Stimulated activated CD8-positive, alpha-beta memory T cell treated with anti-CD3 and anti-CD28 coated beads, Interleukin-12 subunit alpha, Interleukin-12 subunit beta, amount 100 ng/mL, for 1 hour (primary cell): ENCODE data around the gene COQ8B.
"Not testable (repeated sequence)": the region's sequence is repeated elsewhere in the genome, so short reads cannot be mapped to it uniquely, and the experiment has no call there.

Experiments
- DNase-seq: peaks from one replicate; pipeline ENCODE4 v3.0.0-alpha.2; 2020; ENCODE audit warnings: low read depth

The COQ8B gene

DNA sequence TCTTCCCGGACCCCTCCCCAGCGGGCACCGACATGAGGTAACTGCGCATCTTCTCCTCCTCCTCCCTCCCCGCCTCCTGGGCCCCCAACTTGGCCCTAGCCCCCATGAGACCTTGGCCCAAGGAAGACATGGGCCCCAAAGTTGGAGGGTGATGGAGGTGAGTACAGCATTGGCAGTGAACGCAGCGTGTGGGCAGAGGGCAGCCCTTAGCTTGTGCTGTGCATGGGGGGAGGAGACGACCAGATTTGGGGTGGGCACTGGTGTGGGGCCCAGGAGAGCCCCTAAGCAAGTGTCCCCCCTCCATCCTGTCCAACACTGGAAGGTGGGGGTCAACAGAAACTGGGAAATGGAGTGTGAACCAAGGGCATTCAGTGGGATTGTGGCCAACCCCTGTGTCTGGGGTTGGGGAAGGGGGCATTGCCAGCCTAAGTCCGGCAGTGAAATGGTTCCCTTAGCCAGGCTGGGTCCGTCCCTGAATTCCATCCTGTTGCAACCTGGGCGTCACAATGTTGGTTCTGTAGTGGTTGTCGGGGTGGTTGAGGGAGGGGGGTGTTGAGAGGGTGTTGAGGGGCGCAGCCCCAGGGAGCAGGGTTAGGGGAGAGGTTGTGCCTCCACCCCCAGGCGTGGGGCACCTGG is 49.8 kb downstream of the COQ8B start:
- no peak for DNase-seq

DNA sequence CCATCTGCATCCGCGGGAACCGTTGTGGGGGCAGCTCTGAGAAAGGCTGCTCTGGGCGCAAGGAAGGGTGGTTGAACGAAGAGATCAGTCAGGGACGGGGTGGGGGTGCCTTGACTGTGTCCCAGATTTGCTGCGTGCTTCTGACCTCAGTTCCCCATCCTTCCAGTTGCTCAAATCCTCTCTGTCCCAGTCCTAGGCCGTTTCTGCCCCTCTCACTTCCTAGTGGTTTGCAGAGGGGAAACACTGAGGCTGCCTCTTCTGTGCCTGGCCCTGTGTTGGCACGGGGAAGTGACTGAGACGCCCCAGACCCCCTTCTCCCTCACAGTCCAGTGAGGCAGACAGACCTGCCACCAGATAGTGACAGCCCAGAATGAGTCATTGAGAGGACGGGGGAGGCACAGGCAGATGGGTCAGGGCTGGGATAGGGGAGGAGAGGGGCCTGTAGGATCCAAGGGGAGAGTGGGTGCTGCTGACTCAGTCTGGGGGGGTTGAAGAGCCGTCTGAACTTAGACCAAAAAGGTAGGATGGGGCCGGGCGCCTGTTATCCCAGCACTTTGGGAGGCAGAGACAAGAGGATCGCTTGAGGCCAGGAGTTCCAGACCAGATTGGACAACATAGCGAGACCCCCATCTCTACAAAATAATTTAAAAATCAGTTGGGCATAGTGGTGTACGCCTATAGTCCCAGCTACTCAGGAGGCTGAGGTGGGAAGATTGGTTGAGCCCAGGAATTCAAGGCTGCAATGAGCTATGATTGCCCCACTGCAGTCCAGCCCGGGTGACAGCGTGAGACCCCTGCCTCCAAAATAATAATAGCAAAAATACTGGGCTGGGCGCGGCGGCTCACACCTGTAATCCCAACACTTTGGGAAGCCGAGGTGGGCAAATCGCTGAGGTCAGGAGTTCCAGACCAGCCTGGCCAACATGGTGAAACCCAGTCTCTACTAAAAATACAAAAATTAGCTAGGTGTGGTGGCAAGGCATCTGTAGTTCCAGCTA is 52.7 kb downstream of the COQ8B start:
- DNase-seq: no peak

DNA sequence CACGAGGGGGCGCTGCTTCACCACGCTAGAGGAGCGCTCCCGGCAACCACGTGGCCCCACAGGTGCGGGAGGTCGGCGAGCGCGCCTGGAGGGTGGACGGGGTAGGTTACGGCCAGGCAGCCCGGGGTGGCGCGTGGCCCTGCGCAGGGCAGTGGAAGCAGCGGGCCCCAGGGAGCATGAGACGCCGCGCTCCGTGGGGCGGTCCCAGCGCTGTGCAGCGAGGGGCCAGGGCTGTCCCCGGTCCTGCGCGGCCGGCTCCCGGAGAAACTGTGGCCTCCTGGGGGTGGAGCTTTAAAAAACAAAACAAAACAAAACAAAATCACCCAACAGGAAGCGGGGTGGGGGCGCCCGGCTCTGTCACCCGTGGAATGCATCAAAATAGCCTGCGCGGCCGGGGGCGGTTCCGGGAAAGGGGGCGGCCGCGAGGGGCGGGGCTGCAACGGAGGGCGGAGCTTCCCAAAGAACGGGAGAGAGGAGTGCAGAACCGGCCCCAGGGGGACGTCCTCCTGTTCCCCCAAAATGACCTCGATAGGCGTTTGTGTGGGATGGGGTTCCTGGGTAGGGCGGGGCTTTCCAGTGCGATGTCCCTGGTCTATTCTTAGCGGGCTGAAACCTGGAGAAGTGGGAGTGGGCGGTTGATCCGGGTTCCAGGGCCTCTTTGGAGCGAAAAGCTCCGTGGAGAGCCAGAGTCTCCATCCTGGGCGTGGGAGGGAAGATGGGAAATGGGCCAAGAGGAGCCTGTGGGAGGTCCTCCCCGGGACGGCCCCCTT is 53.6 kb downstream of the COQ8B start:
- peak; percentile 90 for DNase-seq

DNA sequence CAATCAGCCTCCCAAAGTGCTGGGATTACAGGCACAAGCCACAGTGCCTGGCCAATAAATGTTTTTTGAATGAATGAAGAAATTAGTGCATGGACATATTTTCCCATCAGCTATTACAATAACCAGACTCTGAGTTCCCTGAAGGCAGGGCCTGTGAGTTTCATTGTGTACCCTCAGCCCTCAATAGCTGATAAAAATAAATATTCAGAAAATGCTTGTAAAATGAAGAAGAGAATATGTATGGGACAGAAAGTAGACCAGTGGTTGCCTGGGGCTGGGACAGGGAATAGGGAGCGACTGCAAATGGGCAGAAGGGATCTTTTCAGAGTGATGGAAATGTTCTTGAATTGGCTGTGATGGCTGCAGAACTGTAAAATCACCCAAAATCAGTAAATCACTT is 55.1 kb downstream of the COQ8B start:
- DNase-seq: no peak

DNA sequence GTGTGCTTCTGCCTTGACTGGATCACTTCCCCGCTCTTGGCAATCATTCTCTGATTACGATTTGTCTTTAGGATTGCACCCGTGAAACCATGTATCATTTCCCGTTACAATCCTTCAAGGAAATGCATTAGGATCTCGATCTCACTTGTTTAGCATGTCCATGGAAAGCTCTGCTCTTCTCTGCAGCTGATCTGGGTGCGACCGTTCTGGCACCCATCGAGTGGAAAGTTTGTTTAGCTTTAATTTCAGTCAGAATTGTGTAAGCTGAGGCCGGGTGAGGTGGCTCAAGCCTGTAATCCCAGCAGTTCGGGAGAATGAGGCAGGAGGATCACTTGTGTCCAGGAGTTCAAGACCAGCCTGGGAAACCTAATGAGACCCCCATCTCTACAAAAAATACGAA is 57.1 kb downstream of the COQ8B start:
- DNase-seq: no peak

DNA sequence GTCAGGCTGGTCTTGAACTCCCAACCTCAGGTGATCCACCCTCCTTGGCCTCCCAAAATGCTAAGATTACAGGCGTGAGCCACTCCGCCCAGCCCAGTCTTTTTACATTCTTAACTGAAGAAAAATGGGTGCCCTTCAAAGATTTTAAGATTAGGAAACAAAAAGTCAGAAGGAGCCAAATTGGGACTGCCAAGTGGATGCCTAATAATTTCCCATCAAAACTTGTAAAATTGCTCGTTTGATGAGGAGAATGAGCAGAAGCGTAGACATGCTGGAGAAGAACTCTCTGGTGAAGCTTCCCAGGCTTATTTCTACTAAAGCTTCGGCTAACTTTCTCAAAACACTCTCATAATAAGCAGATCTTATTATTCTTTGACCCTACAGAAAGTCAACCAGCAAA is 57.6 kb downstream of the COQ8B start:
- DNase-seq: no peak

DNA sequence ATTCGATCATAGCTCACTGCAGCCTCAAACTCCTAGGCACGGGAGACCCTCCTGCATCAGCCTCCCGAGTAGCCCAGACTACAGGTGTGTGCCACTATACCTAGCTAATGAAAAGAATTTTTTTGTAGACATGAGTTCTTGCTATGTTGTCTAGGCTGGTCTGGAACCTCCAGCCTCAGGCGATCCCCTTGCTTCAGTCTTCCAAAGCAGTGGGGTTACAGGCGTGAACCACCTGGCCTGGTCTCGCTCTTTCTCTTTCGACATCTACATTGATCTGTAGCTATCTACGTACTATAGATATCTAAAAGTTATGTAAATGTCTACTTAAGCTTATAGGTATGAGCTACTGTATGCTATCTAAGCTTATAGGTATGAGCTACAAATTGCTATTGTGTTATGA is 58.7 kb downstream of the COQ8B start:
- no peak for DNase-seq

DNA sequence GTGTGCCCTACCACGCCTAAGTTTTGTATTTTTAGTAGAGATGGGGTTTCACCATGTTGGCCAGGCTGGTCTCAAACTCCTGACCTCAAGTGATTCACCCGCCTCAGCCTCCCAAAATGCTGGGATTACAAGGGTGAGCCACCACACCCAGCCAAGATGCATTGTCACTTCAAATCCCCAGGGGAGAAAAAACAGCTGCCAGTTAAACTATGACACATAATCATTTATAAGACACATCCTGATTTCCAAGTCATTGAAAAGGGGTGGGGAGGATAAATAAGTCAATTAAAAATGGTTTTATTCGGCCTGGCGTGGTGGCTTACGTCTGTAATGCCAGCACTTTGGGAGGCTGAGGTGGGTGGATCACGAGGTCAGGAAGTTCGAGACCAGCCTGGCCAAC is 61.0 kb downstream of the COQ8B start:
- not testable (repeated sequence) for DNase-seq

DNA sequence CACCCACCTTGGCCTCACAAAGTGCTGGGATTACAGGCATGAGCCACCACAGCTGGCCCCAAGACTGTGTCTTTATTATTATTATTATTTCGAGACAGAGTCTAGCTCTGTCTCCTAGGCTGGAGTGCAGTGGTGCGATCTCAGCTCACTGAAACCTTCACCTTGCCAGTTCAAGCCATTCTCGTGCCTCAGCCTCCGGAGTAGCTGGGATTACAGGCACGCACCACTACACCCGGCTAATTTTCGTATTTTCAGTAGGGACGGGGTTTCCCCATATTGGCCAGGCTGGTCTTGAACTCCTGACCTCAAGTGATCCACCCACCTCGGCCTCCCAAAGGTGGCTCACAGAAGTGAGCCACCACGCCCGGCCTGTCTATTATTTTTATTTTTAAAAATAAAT is 64.4 kb downstream of the COQ8B start:
- DNase-seq: not testable (repeated sequence)

DNA sequence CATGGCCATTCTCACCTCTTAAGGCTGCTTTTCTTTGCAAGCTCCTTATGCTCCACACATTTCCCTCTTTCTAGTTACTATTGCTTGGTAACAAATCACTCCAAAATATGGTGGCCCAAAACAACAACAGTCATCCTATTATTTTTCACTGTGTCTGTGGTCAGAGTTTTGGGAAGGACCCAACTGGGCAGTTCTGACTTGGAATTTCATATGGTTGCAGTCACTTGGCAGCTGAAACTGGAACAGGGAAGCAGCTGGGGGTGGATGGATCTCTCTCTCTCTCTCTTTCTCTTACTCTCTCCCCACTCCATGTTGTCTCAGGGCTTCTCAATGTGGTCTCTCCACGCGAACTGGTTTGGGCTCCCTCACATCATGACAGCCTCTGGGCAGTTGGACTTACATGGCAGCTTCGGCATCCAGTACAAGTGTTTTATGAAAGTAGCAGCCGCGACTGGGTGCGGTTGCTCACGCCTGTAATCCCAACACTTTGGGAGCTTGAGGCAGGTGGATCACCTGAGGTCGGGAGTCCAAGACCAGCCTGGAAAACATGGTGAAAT is 65.9 kb downstream of the COQ8B start:
- DNase-seq: no peak

DNA sequence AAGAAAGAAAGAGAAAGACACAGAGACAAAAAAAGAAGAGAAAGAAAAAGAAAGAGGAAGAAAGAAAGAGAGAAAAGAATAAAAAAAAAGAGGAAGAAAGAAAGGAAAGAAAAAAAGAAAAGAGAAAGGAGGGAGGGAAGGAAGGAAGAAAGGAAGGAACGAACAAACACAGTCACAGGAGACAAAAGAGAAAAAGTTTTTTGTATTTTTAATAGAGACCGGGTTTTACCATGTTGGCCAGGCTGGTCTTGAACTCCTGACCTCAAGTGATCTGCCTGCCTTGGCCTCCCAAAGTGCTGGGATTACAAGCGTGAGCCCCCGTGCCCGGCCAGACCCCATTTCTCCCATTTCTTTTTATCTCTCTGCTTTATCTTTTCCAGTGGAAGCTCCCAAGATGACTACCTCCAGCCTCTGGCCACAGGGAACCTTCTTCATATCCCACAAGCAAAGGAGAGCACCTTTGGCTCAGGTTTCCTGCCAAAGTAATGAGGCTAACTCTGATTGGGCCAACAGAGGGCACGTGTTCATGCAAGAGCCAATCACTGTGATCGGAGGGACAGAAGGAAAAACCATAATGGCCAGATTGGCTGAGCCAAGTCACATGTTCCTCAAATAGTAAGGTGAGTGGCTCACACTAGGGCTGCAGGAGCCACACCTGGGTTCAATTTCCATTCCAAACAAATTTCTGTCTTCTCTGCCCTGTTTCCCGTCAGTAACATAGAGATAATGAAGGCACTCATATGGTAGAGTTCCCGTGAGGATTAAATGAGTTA is 66.6 kb downstream of the COQ8B start:
- DNase-seq: not testable (repeated sequence)

DNA sequence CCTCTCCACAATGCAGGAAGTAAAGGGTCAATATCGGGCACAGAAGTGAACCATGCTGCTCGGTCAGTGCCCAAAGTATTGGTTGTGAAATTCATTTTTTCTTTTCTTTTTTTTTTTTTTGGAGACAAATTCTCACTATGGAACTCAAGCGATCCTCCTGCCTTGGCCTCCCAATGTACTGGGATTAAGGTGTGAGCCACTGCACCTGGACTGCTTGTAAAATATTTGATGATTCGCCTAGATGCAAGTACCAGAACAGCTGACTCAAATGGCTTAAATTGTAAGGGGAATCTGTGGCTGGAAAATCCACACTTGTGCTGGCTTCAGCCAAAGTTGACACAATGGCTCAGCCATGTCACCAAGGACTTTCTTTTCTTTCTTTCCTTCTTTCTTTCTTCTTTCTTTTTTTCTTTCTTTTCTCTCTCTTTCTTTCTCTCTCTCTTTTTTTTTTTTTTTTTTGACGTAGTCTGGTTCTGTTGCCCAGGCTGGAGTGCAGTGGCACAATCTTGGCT is 69.9 kb downstream of the COQ8B start:
- no peak for DNase-seq

DNA sequence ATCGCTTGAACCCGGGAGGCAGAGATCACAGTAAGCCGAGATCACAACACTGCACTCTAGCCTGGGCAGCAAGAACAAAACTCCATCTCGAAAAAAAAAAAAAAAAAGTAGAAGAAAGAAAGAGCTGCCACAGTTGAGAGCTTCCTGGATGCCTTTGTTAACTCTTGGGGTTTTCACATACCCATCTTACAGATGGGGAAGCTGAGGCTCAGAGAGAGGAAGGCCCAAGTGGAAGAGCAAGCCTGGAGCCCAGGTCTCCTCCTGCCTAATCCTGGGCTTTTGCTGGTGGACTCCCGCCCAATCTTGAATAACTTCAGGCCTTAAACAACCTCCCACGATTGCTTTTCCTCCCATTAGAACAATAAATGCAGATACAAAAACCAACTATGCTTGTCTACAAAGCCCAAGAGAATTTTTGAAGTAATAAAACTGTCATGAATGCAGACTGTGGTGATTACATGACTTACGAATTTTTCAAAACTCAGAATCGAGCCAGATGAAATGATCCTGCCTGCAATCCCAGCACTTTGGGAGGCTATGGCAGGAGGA is 73.9 kb downstream of the COQ8B start:
- no peak for DNase-seq

DNA sequence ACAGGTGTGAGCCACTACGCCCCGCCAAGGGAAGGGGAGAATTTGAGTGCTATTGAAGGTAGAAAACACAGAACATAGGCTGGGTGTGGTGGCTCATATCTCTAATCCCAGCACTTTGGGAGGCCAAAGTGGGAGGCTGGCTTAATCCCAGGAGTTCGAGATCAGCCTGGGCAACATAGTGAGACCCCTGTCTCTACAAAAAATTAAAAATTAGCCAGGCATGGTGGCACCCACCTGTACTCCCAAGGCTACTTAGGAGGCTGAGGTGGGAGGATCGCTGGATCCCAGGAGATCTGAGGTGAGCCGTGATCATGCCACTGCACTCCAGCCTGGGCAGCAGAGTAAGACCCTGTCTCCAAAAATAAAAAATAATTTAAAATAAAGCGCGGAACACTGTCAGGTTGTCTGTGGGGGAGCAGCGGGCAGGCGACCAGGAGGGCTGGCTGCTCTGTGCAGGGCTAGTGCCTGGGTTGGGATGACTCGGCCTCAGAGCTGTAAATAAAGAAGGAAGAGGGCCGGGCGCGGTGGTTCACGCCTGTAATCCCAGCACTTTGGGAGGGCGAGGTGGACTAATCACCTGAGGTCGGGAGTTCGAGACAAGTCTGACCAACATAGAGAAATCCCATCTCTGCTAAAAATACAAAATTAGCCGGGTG is 74.5 kb downstream of the COQ8B start:
- DNase-seq: no peak
